K562 (cell line): ENCODE results near the gene GPSM3. TPM values are rescaled to one million over a fixed set of nuclear protein-coding genes. Genes with fewer than 3 reads are reported as not detected.

ENCODE experiments used
- HDAC1 ChIP-seq, 2 experiments: fragments of 450-650 bp; IDR thresholded peaks; 2 replicates each; pipeline ENCODE4 v1.6.1; 2016 to 2017; ENCODE audit warnings: inconsistent platforms in 1 of 2, mild to moderate bottlenecking in 1 of 2, moderate library complexity in 1 of 2
- KAT2B ChIP-seq: IDR thresholded peaks from one replicate; pipeline ENCODE4 v1.6.1; 2012; ENCODE audit warnings: low read depth, mild to moderate bottlenecking, control low read depth, inconsistent platforms, low read length, moderate library complexity
- NFRKB ChIP-seq: fragments of 450-650 bp; IDR thresholded peaks from 2 replicates; pipeline ENCODE4 v1.6.1; 2016; ENCODE audit warnings: low read depth
- PHB ChIP-seq: fragments of 250-450 bp; sonication (Bioruptor Pico); IDR thresholded peaks from 2 replicates; pipeline ENCODE4 v1.5.0; 2021
- PPARD ChIP-seq: fragments of 250-450 bp; sonication (Bioruptor Pico); IDR thresholded peaks from 2 replicates; pipeline ENCODE4 v1.8.0; 2022; ENCODE audit warnings: inconsistent platforms, mild to moderate bottlenecking, moderate library complexity
- TBL1XR1 ChIP-seq, 2 experiments: IDR thresholded peaks; 2 replicates each; pipeline ENCODE4 v1.6.1; 2012; ENCODE audit warnings: improper control_type of control experiment in 2 of 2, low read length in 2 of 2, mild to moderate bottlenecking in 1 of 2
- ZBTB7A ChIP-seq: IDR thresholded peaks from 2 replicates; pipeline ENCODE4 v1.6.1; 2011; ENCODE audit warnings: low read depth, mild to moderate bottlenecking, low read length, moderate library complexity, borderline replicate concordance; ENCODE audit not compliant: control insufficient read depth
- ZFX ChIP-seq: sonication (generic); formaldehyde crosslinking; IDR thresholded peaks from 2 replicates; pipeline ENCODE4 v1.8.0; 2022; ENCODE audit warnings: mild to moderate bottlenecking, missing genetic modification reagents, moderate library complexity
- polyA plus RNA-seq, 8 experiments: library from polyadenylated mRNA; depleted of rRNA in 4 of 8; stranded (reverse) in 5 of 8; unstranded in 3 of 8; fragments of >200 nt; fragmentation: Nextera tagmentation in 2 of 8; fragmentation: Illumina TruSeq in 1 of 8; extraction: Ambion mirVana in 2 of 8; extraction: Trizol in 1 of 8; gene quantifications; 2 replicates each; pipeline versions ENCODE4 v1.2.1 to v1.2.3, GENCODE V29; 2011 to 2014; ENCODE audit warnings: inconsistent platforms in 1 of 8, missing spikeins in 1 of 8
- total RNA-seq, 7 experiments: library from RNA; depleted of rRNA in 6 of 7; stranded (reverse); fragments of >200 nt in 6 of 7; fragmentation: Illumina TruSeq in 2 of 7; extraction: Trizol in 2 of 7; gene quantifications; 2 replicates each; pipeline versions ENCODE4 v1.2.1 to v1.2.3, GENCODE V29; 2011 to 2021; ENCODE audit warnings: low replicate concordance in 1 of 7
- TF ChIP-seq, protein P1 (sequence below): fragments of 450-650 bp; formaldehyde crosslinking; IDR thresholded peaks from 2 replicates; pipeline ENCODE4 v1.4.0; 2022; ENCODE audit warnings: missing genetic modification characterization
- TF ChIP-seq, protein P2 (sequence below): fragments of 450-650 bp; IDR thresholded peaks from 2 replicates; pipeline ENCODE4 v1.6.1; 2017; ENCODE audit warnings: antibody characterized with exemption, mild to moderate bottlenecking
- TF ChIP-seq, protein P3 (sequence below): sonication (generic); formaldehyde crosslinking; IDR thresholded peaks from 2 replicates; pipeline ENCODE4 v1.8.1; 2023; ENCODE audit warnings: mild to moderate bottlenecking, missing genetic modification reagents
- TF ChIP-seq, protein P4 (sequence below): sonication (generic); formaldehyde crosslinking; IDR thresholded peaks from 2 replicates; pipeline ENCODE4 v1.9.0; 2022; ENCODE audit warnings: mild to moderate bottlenecking, missing genetic modification reagents
- TF ChIP-seq, protein P5 (sequence below): fragments of 250-450 bp; sonication (Bioruptor Pico); IDR thresholded peaks from 2 replicates; pipeline ENCODE4 v1.5.0; 2022; ENCODE audit warnings: mild to moderate bottlenecking

Gene GPSM3
- total and polyA plus RNA-seq, 9 of the 15 experiments (the other 6 are each of a cell fraction or from before 2014, with no cell fraction given): 5.3 to 42.6 (median 24.4) TPM

DNA sequence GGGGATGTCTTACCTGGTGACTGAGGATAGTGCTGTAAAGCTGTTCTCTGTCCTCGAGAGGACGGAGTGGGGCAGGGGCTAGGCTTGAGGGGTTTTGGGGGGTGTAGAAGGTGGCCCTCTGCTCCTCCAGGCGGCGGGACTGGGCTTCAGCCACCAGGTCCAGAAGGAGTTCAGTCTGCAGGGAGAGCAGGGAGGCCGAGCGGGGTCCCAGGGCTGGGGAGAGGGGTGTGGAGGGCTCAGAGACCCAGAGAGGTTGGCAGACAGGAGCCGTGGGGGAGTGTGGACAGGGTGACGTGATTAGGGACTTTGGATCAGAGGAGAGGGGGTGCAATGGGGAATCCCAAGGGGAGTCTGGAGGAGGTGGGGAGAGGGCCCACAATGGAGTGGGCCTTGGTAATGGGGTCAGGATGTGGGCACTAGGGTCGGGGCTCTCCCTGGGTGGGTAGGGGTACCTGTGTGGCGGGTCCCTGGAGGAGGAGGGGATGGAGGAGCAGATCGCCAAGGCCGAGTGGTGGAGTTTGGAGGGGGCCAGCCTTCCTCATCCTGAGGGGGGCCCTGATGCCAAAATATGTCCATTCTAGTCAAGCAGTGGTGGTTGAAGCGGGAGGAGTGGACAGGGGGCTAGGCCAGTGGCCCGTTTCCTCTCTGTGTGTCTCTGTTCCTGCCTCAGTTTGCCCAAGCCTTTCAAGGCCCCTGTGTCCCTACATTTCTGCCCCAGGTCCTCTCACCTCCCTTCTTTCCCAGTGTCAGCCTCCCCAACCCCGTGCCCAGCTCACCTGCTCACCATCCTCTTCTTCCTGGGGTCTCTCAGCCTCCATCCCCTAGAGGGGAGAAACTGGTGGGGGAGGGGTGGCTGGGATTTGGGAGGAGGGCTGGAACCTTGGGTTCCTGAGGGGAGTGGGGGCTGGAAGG lies 491 bp downstream of the GPSM3 start (continued):
- TF ChIP-seq, protein P1, sequence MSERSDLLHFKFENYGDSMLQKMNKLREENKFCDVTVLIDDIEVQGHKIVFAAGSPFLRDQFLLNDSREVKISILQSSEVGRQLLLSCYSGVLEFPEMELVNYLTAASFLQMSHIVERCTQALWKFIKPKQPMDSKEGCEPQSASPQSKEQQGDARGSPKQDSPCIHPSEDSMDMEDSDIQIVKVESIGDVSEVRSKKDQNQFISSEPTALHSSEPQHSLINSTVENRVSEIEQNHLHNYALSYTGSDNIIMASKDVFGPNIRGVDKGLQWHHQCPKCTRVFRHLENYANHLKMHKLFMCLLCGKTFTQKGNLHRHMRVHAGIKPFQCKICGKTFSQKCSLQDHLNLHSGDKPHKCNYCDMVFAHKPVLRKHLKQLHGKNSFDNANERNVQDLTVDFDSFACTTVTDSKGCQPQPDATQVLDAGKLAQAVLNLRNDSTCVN (CRISPR knock-in tag): 0 out of 2 replicates have a peak, but pooled peaks have one; percentile 38
- no peak for TF ChIP-seq PHB (CRISPR knock-in tag)
- TF ChIP-seq KAT2B: no peak
- TF ChIP-seq ZFX (CRISPR knock-in tag): peak; percentile 23; the same call in 1 of the 2 replicates
- peak; percentile 58; the same call in 1 of the 2 replicates for TF ChIP-seq ZBTB7A
- TF ChIP-seq, protein P2, sequence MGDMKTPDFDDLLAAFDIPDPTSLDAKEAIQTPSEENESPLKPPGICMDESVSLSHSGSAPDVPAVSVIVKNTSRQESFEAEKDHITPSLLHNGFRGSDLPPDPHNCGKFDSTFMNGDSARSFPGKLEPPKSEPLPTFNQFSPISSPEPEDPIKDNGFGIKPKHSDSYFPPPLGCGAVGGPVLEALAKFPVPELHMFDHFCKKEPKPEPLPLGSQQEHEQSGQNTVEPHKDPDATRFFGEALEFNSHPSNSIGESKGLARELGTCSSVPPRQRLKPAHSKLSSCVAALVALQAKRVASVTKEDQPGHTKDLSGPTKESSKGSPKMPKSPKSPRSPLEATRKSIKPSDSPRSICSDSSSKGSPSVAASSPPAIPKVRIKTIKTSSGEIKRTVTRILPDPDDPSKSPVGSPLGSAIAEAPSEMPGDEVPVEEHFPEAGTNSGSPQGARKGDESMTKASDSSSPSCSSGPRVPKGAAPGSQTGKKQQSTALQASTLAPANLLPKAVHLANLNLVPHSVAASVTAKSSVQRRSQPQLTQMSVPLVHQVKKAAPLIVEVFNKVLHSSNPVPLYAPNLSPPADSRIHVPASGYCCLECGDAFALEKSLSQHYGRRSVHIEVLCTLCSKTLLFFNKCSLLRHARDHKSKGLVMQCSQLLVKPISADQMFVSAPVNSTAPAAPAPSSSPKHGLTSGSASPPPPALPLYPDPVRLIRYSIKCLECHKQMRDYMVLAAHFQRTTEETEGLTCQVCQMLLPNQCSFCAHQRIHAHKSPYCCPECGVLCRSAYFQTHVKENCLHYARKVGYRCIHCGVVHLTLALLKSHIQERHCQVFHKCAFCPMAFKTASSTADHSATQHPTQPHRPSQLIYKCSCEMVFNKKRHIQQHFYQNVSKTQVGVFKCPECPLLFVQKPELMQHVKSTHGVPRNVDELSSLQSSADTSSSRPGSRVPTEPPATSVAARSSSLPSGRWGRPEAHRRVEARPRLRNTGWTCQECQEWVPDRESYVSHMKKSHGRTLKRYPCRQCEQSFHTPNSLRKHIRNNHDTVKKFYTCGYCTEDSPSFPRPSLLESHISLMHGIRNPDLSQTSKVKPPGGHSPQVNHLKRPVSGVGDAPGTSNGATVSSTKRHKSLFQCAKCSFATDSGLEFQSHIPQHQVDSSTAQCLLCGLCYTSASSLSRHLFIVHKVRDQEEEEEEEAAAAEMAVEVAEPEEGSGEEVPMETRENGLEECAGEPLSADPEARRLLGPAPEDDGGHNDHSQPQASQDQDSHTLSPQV: 0 out of 2 replicates have a peak, but pooled peaks have one; percentile 13
- TF ChIP-seq NFRKB: peak; percentile 84; the same call in 1 of the 2 replicates
- no peak for TF ChIP-seq PPARD
- TF ChIP-seq, protein P3, sequence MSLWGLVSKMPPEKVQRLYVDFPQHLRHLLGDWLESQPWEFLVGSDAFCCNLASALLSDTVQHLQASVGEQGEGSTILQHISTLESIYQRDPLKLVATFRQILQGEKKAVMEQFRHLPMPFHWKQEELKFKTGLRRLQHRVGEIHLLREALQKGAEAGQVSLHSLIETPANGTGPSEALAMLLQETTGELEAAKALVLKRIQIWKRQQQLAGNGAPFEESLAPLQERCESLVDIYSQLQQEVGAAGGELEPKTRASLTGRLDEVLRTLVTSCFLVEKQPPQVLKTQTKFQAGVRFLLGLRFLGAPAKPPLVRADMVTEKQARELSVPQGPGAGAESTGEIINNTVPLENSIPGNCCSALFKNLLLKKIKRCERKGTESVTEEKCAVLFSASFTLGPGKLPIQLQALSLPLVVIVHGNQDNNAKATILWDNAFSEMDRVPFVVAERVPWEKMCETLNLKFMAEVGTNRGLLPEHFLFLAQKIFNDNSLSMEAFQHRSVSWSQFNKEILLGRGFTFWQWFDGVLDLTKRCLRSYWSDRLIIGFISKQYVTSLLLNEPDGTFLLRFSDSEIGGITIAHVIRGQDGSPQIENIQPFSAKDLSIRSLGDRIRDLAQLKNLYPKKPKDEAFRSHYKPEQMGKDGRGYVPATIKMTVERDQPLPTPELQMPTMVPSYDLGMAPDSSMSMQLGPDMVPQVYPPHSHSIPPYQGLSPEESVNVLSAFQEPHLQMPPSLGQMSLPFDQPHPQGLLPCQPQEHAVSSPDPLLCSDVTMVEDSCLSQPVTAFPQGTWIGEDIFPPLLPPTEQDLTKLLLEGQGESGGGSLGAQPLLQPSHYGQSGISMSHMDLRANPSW (CRISPR knock-in tag): no peak
- TF ChIP-seq, protein P4, sequence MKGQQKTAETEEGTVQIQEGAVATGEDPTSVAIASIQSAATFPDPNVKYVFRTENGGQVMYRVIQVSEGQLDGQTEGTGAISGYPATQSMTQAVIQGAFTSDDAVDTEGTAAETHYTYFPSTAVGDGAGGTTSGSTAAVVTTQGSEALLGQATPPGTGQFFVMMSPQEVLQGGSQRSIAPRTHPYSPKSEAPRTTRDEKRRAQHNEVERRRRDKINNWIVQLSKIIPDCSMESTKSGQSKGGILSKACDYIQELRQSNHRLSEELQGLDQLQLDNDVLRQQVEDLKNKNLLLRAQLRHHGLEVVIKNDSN (CRISPR knock-in tag): no peak
- TF ChIP-seq, protein P5, sequence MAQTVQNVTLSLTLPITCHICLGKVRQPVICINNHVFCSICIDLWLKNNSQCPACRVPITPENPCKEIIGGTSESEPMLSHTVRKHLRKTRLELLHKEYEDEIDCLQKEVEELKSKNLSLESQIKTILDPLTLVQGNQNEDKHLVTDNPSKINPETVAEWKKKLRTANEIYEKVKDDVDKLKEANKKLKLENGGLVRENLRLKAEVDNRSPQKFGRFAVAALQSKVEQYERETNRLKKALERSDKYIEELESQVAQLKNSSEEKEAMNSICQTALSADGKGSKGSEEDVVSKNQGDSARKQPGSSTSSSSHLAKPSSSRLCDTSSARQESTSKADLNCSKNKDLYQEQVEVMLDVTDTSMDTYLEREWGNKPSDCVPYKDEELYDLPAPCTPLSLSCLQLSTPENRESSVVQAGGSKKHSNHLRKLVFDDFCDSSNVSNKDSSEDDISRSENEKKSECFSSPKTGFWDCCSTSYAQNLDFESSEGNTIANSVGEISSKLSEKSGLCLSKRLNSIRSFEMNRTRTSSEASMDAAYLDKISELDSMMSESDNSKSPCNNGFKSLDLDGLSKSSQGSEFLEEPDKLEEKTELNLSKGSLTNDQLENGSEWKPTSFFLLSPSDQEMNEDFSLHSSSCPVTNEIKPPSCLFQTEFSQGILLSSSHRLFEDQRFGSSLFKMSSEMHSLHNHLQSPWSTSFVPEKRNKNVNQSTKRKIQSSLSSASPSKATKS: no peak
- peak in 1 of 2 experiments; percentile 27; a peak in 1 of 4 replicates for TF ChIP-seq HDAC1 (IDR thresholded peaks at IDR 0.05)
- TF ChIP-seq TBL1XR1 (IDR thresholded peaks at IDR 0.05; ENCODE audit: low read length in 2 of 2): no peak
